ENCODE results near the gene DCAF8. TPM values are rescaled to one million over a fixed set of nuclear protein-coding genes. Genes with fewer than 3 reads are reported as not detected.

The DCAF8 gene
- total RNA-seq, 1 donor from 2014 or later, result 154 TPM

DNA sequence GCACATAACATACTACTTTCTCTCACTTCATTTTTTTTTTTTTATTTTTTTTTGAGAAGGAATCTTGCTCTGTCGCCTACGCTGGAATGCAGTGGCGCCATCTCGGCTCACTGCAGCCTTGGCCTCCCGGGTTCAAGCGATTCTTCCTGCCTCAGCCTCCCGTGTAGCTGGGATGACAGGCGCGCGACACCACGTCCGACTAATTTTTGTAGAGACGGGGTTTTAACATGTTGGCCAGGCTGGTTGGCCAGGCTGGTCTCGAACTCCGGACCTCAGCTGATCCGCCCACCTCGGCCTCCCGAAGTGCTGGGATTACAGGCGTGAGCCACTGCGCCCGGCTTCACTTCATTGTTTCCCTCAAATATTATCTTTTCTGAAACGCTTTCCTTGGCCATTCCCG lies 23.2 kb upstream of the DCAF8 start:
- H3K4me1 Mint-ChIP-seq (ENCODE audit: unreplicated experiment), result peaks cover 27% of the 10 kb centered on the region
- H3K36me3 Mint-ChIP-seq, result peaks cover 16% of the 10 kb centered on the region
- no peaks in the 10 kb centered on the region for H3K27me3 Mint-ChIP-seq
- H3K4me3 Mint-ChIP-seq, result peak overlapping the region; percentile 100
- TF ChIP-seq, protein P1, sequence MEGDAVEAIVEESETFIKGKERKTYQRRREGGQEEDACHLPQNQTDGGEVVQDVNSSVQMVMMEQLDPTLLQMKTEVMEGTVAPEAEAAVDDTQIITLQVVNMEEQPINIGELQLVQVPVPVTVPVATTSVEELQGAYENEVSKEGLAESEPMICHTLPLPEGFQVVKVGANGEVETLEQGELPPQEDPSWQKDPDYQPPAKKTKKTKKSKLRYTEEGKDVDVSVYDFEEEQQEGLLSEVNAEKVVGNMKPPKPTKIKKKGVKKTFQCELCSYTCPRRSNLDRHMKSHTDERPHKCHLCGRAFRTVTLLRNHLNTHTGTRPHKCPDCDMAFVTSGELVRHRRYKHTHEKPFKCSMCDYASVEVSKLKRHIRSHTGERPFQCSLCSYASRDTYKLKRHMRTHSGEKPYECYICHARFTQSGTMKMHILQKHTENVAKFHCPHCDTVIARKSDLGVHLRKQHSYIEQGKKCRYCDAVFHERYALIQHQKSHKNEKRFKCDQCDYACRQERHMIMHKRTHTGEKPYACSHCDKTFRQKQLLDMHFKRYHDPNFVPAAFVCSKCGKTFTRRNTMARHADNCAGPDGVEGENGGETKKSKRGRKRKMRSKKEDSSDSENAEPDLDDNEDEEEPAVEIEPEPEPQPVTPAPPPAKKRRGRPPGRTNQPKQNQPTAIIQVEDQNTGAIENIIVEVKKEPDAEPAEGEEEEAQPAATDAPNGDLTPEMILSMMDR (conservative IDR thresholded peaks at IDR 0.05), result no peak
- no peaks in the 10 kb centered on the region for H3K9me3 Mint-ChIP-seq
- no peak for DNase-seq (ENCODE audit: extremely low spot score, unreplicated experiment)
- H3K27ac Mint-ChIP-seq, result peak overlapping the region; percentile 96

DNA sequence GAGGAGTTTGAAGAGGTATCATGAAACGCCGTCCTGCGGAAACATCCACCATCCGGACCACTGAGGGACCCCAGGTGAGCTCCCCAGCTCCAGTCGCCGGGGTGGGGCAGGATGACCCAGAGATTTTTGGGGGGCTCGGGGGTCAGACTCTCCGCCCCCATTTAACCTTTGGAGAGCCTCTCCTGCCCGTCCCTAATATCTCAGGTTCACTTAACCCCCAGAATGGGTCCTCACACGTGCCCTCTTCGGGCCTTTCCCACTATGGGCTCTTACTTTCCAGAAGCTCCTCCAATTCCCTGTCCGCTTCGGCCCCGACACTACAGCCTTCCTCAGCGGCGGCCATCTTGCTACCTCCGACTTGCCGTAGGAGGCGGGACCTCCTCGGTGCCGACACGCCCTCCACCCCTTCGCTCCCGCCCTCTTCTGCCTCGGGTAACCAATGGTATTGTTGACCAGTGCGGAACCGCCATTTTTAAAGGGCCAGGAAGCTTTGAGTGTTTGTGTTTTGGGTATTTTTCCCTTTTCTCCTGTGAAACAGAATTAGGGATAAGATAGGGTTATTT lies 22.5 kb upstream of the DCAF8 start, which contains the start of gene PEX19:
Gene PEX19, minus strand, starts transcription at position 352 of the 563 bp plus-strand sequence. Its CDS starts 9 bp downstream, at position 343.
- Mint-ChIP-seq H3K36me3 (peaks cover 13% of the 10 kb centered on the region), H3K9me3 (no peaks in the 10 kb centered on the region), H3K27ac (peak within 1 kb of the TSS; percentile 96), H3K4me3 (peak within 1 kb of the TSS; percentile 100), H3K4me1 (ENCODE audit: unreplicated experiment) (peaks cover 27% of the 10 kb centered on the region), H3K27me3 (no peaks in the 10 kb centered on the region)
- DNase-seq (ENCODE audit: extremely low spot score, unreplicated experiment), result peak; percentile 94
- TF ChIP-seq, protein P1 (conservative IDR thresholded peaks at IDR 0.05), result no peak

DNA sequence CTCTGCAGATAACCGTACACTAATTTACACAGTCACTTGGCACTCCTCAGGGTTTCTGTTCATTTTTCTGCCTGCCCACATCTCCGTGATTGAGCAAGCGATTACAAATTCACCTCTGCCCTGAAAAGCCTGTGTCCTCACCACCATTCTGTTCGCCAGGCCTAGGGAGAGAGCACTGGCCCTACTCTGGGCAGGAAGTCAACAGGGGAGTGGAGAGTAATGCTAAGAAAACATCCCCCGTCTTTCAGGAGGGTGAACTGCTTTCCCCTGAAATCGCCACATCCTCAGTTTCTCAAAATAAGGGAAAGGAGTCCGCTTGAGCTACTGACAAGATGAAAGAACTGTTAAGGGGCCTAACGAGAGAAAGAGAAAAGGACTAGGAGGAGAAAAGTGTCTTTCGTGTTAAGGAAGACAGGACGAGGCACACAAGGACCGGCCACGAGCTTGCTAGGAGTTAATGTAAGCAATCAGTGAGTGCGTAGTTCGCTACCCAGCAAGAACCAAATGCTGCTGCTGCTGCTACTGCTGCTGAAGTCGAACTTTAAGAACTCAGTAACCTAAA lies 22.0 kb upstream of the DCAF8 start:
- TF ChIP-seq, protein P1 (conservative IDR thresholded peaks at IDR 0.05), result no peak
- no peaks in the 10 kb centered on the region for H3K9me3 Mint-ChIP-seq
- peak overlapping the region; percentile 100 for H3K4me3 Mint-ChIP-seq
- peaks cover 27% of the 10 kb centered on the region for H3K4me1 Mint-ChIP-seq (ENCODE audit: unreplicated experiment)
- DNase-seq (ENCODE audit: extremely low spot score, unreplicated experiment), result no peak
- peak overlapping the region; percentile 96 for H3K27ac Mint-ChIP-seq
- no peaks in the 10 kb centered on the region for H3K27me3 Mint-ChIP-seq
- H3K36me3 Mint-ChIP-seq, result peaks cover 14% of the 10 kb centered on the region

DNA sequence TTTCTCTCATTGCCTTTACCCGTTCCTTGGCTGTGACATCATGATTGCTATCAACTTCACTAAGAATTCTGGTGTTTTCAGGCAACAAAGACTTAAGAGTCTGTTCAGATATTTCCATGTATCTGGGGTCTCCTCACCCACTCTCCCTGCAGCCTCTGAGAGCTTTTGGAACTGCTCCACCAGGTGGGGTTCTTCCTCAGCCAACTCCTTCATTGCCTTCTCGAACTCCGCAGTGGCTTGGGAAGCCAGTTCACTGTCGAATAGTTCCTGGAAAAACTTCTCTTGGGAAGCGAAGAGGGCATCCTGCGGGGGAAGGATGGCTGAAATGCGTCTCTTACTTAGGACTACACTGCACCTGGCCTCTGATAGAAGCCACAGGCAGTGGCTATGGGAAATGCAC lies 20.5 kb upstream of the DCAF8 start:
- no peaks in the 10 kb centered on the region for H3K9me3 Mint-ChIP-seq
- H3K27ac Mint-ChIP-seq, result no peak overlapping the region
- no peaks in the 10 kb centered on the region for H3K27me3 Mint-ChIP-seq
- peaks cover 10% of the 10 kb centered on the region for H3K36me3 Mint-ChIP-seq
- DNase-seq (ENCODE audit: extremely low spot score, unreplicated experiment), result no peak
- no peak overlapping the region for H3K4me3 Mint-ChIP-seq
- TF ChIP-seq, protein P1 (conservative IDR thresholded peaks at IDR 0.05), result peak; percentile 34
- peaks cover 27% of the 10 kb centered on the region for H3K4me1 Mint-ChIP-seq (ENCODE audit: unreplicated experiment)

DNA sequence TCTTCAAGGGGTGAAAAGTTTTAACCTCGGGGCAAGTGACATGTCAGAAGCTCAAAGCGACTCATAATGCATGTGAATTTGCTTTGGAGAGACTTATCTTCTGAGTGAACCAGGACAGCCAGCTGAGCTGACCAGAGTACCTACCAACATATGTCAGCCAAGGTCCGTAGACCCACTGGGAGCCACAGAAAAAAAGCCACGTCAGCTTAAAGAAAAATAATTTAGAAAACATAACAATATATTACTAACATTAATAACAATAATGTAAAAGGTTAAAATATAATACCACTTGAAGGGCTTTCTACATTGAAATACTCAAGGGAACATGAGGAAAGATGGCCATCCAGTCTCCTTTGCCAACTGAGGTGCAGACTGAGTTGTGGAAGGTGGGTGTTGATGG lies 15.6 kb upstream of the DCAF8 start:
- TF ChIP-seq, protein P1 (conservative IDR thresholded peaks at IDR 0.05), result no peak
- Mint-ChIP-seq H3K36me3 (peaks cover 11% of the 10 kb centered on the region), H3K9me3 (no peaks in the 10 kb centered on the region), H3K27me3 (no peaks in the 10 kb centered on the region), H3K4me3 (no peak overlapping the region), H3K27ac (no peak overlapping the region), H3K4me1 (ENCODE audit: unreplicated experiment) (no peaks in the 10 kb centered on the region)
- DNase-seq (ENCODE audit: extremely low spot score, unreplicated experiment), result no peak
